Neural cell (in vitro differentiated cells): ENCODE results near the gene IL3RA. TPM values are rescaled to one million over a fixed set of nuclear protein-coding genes. Genes with fewer than 3 reads are reported as not detected.
A peak's percentile ranks its signal among the peaks of the same experiment; 100 is the strongest.

Source experiments
- H2AFZ ChIP-seq: fragments of 200-600, 300-800 bp; sonication (generic), shearing (Covaris generic); 2 replicates; pipeline ENCODE4 v1.6.0; 2014; ENCODE audit warnings: low read depth, mild to moderate bottlenecking, antibody characterized with exemption, low read length, moderate library complexity
- H3F3A ChIP-seq: fragments of 200-600 bp; shearing (Covaris generic); 2 replicates; pipeline ENCODE4 v1.6.1; 2016; ENCODE audit warnings: mild to moderate bottlenecking, moderate library complexity, mixed read lengths, antibody characterized with exemption, low read length; ENCODE audit not compliant: insufficient read depth, poor library complexity, severe bottlenecking
- H3K27ac ChIP-seq: fragments of 200-600, 300-800 bp; sonication (generic), shearing (Covaris generic); 2 replicates; pipeline ENCODE4 v1.5.1; 2014; ENCODE audit warnings: mild to moderate bottlenecking, low read length, moderate library complexity
- H3K27me3 ChIP-seq: fragments of 300-800, 200-600 bp; sonication (generic), shearing (Covaris generic); 2 replicates; pipeline ENCODE4 v1.6.0; 2014; ENCODE audit warnings: mild to moderate bottlenecking, low read depth, low read length, moderate library complexity; ENCODE audit not compliant: insufficient read depth
- H3K36me3 ChIP-seq: fragments of 300-800, 200-600 bp; sonication (generic), shearing (Covaris generic); 2 replicates; pipeline ENCODE4 v1.5.1; 2014; ENCODE audit warnings: mild to moderate bottlenecking, antibody characterized with exemption, low read length, moderate library complexity; ENCODE audit not compliant: insufficient read depth
- H3K4me2 ChIP-seq: fragments of 300-800, 200-600 bp; sonication (generic), shearing (Covaris generic); 2 replicates; pipeline ENCODE4 v1.6.0; 2014; ENCODE audit warnings: mild to moderate bottlenecking, low read length
- H3K4me3 ChIP-seq: fragments of 300-800, 200-600 bp; sonication (generic), shearing (Covaris generic); 2 replicates; pipeline ENCODE4 v1.5.1; 2014; ENCODE audit warnings: mild to moderate bottlenecking, low read length, moderate library complexity
- H3K79me2 ChIP-seq: fragments of 200-600 bp; shearing (Covaris generic); replicated peaks from 2 replicates; pipeline ENCODE4 v1.6.0; 2014; ENCODE audit warnings: mild to moderate bottlenecking, low read length, moderate library complexity; ENCODE audit not compliant: insufficient read depth
- H3K9ac ChIP-seq: fragments of 300-800, 200-600 bp; sonication (generic), shearing (Covaris generic); 2 replicates; pipeline ENCODE4 v1.6.1; 2016; ENCODE audit warnings: mild to moderate bottlenecking, low read length, mixed read lengths
- H3K9me2 ChIP-seq: fragments of 200-600 bp; shearing (Covaris generic); 2 replicates; pipeline ENCODE4 v1.6.1; 2016; ENCODE audit warnings: mild to moderate bottlenecking, low read length, mixed read lengths; ENCODE audit not compliant: insufficient read depth
- H3K9me3 ChIP-seq: fragments of 200-600, 300-800 bp; sonication (generic), shearing (Covaris generic); 2 replicates; pipeline ENCODE4 v1.6.1; 2016; ENCODE audit warnings: mild to moderate bottlenecking, mixed run types, low read length, moderate library complexity, mixed read lengths
- H4K20me1 ChIP-seq: fragments of 200-600 bp; shearing (Covaris generic); 2 replicates; pipeline ENCODE4 v1.6.1; 2016; ENCODE audit warnings: mild to moderate bottlenecking, mixed run types; ENCODE audit not compliant: insufficient read depth
- EP300 ChIP-seq: fragments of 450-650 bp; conservative IDR thresholded peaks from 2 replicates; pipeline ENCODE4 v1.6.1; 2014; ENCODE audit warnings: antibody characterized with exemption, mild to moderate bottlenecking, moderate library complexity; ENCODE audit not compliant: poor library complexity, severe bottlenecking
- EZH2 ChIP-seq: fragments of 200-600, 300-800 bp; shearing (Covaris generic), sonication (generic); IDR thresholded peaks from 2 replicates; pipeline ENCODE4 v1.6.1; 2014; ENCODE audit warnings: antibody characterized with exemption, low read length, borderline replicate concordance, mild to moderate bottlenecking; ENCODE audit not compliant: insufficient read depth, poor library complexity, severe bottlenecking
- MXI1 ChIP-seq: fragments of 450-650 bp; conservative IDR thresholded peaks from 2 replicates; pipeline ENCODE4 v1.6.1; 2014; ENCODE audit warnings: antibody characterized with exemption, mild to moderate bottlenecking; ENCODE audit not compliant: poor library complexity, severe bottlenecking
- POLR2AphosphoS5 ChIP-seq: IDR thresholded peaks from 2 replicates; pipeline ENCODE4 v1.6.1; 2012
- RAD21 ChIP-seq: fragments of 450-650 bp; conservative IDR thresholded peaks from 2 replicates; pipeline ENCODE4 v1.6.1; 2014; ENCODE audit warnings: antibody characterized with exemption, mild to moderate bottlenecking, moderate library complexity
- SMC3 ChIP-seq: fragments of 450-650 bp; conservative IDR thresholded peaks from 2 replicates; pipeline ENCODE4 v1.6.1; 2014; ENCODE audit warnings: antibody characterized with exemption, mild to moderate bottlenecking, moderate library complexity; ENCODE audit not compliant: poor library complexity
- TAF1 ChIP-seq: IDR thresholded peaks from 2 replicates; pipeline ENCODE4 v1.6.1; 2012; ENCODE audit warnings: low read depth
- polyA plus RNA-seq: library from polyadenylated mRNA; depleted of rRNA; stranded (reverse); fragments of >200 nt; gene quantifications from 2 replicates; pipeline ENCODE4 v1.2.3, GENCODE V29; 2014
- TF ChIP-seq, protein P1 (sequence below): IDR thresholded peaks from 2 replicates; pipeline ENCODE4 v1.6.1; 2012; ENCODE audit warnings: borderline replicate concordance
- TF ChIP-seq, protein P2 (sequence below): fragments of 450-650 bp; IDR thresholded peaks from 2 replicates; pipeline ENCODE4 v1.5.1; 2014; ENCODE audit warnings: antibody characterized with exemption, mild to moderate bottlenecking, moderate library complexity; ENCODE audit not compliant: poor library complexity, severe bottlenecking

IL3RA gene
- polyA plus RNA-seq, 1 donor from 2014 or later = not detected

DNA sequence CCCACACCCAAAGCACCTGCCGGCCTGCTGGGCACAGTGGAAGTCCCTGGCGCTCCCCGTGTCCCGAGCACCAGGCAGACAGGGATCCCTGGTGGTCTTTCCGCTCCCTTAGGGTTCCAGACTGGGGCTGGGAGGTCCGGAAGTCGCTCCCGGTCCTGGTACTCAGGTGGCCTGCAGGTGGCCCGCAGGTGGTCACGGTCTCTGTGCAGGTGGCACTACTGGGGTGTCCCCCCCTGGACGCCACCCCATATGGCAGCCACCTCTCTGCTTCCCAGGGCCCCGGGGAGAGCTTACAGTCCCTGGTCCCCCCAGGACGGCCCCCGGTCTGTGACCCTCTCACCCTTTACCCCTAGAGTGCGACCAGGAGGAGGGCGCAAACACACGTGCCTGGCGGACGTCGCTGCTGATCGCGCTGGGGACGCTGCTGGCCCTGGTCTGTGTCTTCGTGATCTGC, 41.7 kb downstream of the IL3RA start:
- Histone ChIP-seq H3K9me2 (no peaks in the 10 kb centered on the region), H3K4me2 (no peak overlapping the region), H4K20me1 (no peaks in the 10 kb centered on the region), H3K9ac (no peak overlapping the region), H3K27ac (no peak overlapping the region), H3K9me3 (no peaks in the 10 kb centered on the region), H3K4me3 (no peak overlapping the region), H3K79me2 (no peaks in the 10 kb centered on the region), H3K27me3 (no peaks in the 10 kb centered on the region), H3K36me3 (no peaks in the 10 kb centered on the region), H2AFZ (no peak overlapping the region), H3F3A (no peaks in the 10 kb centered on the region)
- no peak for TF ChIP-seq MXI1
- peak; percentile 22 for TF ChIP-seq POLR2AphosphoS5

DNA sequence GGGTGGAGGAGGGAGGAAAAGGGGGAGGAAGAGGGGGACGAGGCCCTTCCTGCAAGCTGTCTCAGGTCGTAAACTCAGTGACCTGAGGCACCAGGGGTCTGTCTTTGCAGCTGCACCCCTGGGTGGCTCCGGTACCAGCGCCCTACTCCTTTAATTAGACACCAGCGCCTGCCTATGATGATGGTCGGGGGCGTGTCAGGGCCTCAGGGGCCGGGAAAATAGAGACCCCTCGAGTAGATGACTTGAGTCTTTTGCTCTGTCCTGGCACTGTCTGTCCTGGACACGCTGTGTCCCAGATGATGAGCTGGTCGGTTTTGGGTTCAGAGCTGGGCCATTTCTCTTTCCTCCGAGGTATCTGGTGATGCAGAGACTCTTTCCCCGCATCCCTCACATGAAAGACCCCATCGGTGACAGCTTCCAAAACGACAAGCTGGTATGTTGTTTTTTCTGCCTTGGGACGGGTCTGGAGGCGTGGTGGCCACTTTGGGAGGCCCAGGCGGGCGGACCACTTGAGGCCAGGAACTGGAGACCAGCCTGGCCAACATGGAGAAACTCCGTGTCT, 44.2 kb downstream of the IL3RA start:
- H3K27ac ChIP-seq = no peak overlapping the region
- no peaks in the 10 kb centered on the region for H3K36me3 ChIP-seq
- no peak overlapping the region for H2AFZ ChIP-seq

More for the DNA sequence above, 44.2 kb downstream of the IL3RA start:
- Histone ChIP-seq H3K9me2 (no peaks in the 10 kb centered on the region), H3K4me3 (no peak overlapping the region), H3K9ac (no peak overlapping the region), H3F3A (no peaks in the 10 kb centered on the region), H4K20me1 (no peaks in the 10 kb centered on the region), H3K4me2 (no peak overlapping the region), H3K79me2 (no peaks in the 10 kb centered on the region), H3K9me3 (no peaks in the 10 kb centered on the region), H3K27me3 (no peaks in the 10 kb centered on the region)
- TF ChIP-seq RAD21 (no peak), SMC3 (no peak), EP300 (no peak), POLR2AphosphoS5 (no peak), MXI1 (no peak), EZH2 (no peak), TAF1 (no peak)
- TF ChIP-seq, protein P1, sequence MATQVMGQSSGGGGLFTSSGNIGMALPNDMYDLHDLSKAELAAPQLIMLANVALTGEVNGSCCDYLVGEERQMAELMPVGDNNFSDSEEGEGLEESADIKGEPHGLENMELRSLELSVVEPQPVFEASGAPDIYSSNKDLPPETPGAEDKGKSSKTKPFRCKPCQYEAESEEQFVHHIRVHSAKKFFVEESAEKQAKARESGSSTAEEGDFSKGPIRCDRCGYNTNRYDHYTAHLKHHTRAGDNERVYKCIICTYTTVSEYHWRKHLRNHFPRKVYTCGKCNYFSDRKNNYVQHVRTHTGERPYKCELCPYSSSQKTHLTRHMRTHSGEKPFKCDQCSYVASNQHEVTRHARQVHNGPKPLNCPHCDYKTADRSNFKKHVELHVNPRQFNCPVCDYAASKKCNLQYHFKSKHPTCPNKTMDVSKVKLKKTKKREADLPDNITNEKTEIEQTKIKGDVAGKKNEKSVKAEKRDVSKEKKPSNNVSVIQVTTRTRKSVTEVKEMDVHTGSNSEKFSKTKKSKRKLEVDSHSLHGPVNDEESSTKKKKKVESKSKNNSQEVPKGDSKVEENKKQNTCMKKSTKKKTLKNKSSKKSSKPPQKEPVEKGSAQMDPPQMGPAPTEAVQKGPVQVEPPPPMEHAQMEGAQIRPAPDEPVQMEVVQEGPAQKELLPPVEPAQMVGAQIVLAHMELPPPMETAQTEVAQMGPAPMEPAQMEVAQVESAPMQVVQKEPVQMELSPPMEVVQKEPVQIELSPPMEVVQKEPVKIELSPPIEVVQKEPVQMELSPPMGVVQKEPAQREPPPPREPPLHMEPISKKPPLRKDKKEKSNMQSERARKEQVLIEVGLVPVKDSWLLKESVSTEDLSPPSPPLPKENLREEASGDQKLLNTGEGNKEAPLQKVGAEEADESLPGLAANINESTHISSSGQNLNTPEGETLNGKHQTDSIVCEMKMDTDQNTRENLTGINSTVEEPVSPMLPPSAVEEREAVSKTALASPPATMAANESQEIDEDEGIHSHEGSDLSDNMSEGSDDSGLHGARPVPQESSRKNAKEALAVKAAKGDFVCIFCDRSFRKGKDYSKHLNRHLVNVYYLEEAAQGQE = no peak
- TF ChIP-seq, protein P2, sequence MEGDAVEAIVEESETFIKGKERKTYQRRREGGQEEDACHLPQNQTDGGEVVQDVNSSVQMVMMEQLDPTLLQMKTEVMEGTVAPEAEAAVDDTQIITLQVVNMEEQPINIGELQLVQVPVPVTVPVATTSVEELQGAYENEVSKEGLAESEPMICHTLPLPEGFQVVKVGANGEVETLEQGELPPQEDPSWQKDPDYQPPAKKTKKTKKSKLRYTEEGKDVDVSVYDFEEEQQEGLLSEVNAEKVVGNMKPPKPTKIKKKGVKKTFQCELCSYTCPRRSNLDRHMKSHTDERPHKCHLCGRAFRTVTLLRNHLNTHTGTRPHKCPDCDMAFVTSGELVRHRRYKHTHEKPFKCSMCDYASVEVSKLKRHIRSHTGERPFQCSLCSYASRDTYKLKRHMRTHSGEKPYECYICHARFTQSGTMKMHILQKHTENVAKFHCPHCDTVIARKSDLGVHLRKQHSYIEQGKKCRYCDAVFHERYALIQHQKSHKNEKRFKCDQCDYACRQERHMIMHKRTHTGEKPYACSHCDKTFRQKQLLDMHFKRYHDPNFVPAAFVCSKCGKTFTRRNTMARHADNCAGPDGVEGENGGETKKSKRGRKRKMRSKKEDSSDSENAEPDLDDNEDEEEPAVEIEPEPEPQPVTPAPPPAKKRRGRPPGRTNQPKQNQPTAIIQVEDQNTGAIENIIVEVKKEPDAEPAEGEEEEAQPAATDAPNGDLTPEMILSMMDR = no peak
